OCI-LY3 (cell line): ENCODE measurements around the gene PTPN23.

Experiments
- CTCF ChIP-seq: fragments of 200-600, 300-600 bp; sonication (generic); IDR thresholded peaks from 2 replicates; pipeline ENCODE4 v1.5.1; 2014; ENCODE audit warnings: antibody characterized with exemption, low read length, low read depth
- EZH2phosphoT487 ChIP-seq: fragments of 200-600 bp; shearing (Covaris generic); IDR thresholded peaks from 2 replicates; pipeline ENCODE4 v1.6.1; 2018; ENCODE audit warnings: antibody characterized with exemption, mixed run types, low read depth

GRCh38 chr3:47410801-47411646, 30.2 kb downstream of the PTPN23 start:
- TF ChIP-seq CTCF (no peak), EZH2phosphoT487 (no peak)
